GM13976 (cell line): ENCODE measurements around the gene TEC.

Experiments used
- DNase-seq: peaks from one replicate; pipeline ENCODE4 v3.0.0; 2012; ENCODE audit warnings: low spot score
- in situ Hi-C: fragments of 300-500 bp; cut with MboI; formaldehyde crosslinking; loops from one replicate; pipeline ENCODE4 v1.12.0; 2022; ENCODE audit warnings: low sequenced_read_pairs, mixed read lengths, inconsistent platforms; ENCODE audit not compliant: unreplicated experiment
- TF ChIP-seq, protein P1 (sequence below): IDR thresholded peaks from 2 replicates; pipeline ENCODE4 v1.5.1; 2012; ENCODE audit warnings: borderline replicate concordance, mild to moderate bottlenecking; ENCODE audit not compliant: insufficient read depth; ENCODE audit errors: extremely low read depth, missing control alignments, control extremely low read depth

TEC gene

GRCh38 chr4:48184882-48185281, 84.8 kb downstream of the TEC start:
- DNase-seq: no peak
- in situ Hi-C loops: no loop called here
- TF ChIP-seq, protein P1, sequence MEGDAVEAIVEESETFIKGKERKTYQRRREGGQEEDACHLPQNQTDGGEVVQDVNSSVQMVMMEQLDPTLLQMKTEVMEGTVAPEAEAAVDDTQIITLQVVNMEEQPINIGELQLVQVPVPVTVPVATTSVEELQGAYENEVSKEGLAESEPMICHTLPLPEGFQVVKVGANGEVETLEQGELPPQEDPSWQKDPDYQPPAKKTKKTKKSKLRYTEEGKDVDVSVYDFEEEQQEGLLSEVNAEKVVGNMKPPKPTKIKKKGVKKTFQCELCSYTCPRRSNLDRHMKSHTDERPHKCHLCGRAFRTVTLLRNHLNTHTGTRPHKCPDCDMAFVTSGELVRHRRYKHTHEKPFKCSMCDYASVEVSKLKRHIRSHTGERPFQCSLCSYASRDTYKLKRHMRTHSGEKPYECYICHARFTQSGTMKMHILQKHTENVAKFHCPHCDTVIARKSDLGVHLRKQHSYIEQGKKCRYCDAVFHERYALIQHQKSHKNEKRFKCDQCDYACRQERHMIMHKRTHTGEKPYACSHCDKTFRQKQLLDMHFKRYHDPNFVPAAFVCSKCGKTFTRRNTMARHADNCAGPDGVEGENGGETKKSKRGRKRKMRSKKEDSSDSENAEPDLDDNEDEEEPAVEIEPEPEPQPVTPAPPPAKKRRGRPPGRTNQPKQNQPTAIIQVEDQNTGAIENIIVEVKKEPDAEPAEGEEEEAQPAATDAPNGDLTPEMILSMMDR: no peak

DNA sequence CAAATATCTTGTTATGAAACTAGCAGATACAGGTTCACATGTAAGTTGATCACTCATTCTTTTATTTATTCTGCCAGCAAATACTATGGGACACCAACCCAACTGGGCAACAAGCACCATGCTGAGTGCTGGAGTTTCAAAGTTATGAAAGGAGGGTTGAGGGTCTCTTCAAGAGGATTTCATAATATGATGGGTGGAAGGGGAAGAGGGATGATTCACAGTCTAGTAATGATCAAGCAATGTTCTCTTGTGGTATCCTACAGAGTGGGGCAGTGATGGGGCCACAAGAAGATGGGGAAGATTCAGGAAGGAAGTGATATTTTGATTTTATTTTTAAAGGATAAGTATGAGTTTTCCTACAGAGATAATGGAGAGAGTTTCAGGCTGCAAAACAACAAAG, 89.4 kb downstream of the TEC start:
- DNase-seq: no peak
- in situ Hi-C loops: no loop called here
- TF ChIP-seq, protein P1: no peak

GRCh38 chr4:48178931-48179330, 90.7 kb downstream of the TEC start:
- no peak for DNase-seq
- in situ Hi-C loops: no loop called here
- TF ChIP-seq, protein P1: no peak

DNA sequence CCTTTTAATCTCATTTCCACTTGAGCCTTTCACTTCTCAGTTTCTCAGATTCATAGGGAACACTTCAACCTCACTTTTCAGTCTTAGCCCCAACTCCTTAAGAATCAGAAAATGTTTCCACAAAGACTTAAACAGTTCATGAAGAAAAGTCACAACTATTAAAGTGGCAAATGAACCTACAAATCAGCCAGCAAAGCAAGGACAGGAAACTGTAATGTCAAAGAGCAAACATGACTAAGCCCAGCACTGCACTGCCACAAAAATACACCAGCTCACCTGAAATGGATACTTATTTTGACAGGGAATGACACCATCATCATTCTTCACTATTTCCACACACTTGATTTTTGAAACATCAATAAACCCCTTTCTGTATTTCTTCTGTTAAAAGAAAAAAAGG, 93.8 kb downstream of the TEC start:
- in situ Hi-C loops: no loop called here
- DNase-seq: no peak
- TF ChIP-seq, protein P1: no peak

- TF ChIP-seq, protein P1: no peak
- DNase-seq: no peak
- in situ Hi-C loops: no loop called here
These were observed 94.3 kb downstream of the TEC start for GRCh38 chr4:48175328-48175727.

- TF ChIP-seq, protein P1: no peak
- peak; percentile 9 for DNase-seq
These were observed 96.3 kb downstream of the TEC start for GRCh38 chr4:48173056-48173991.

More at GRCh38 chr4:48173056-48173991, 96.3 kb downstream of the TEC start:
- in situ Hi-C loops: no loop called here
